GM19240 (cell line): ENCODE results near the gene MARS1.

Experiments used
- DNase-seq: peaks from one replicate; pipeline ENCODE4 v3.0.0; 2011; ENCODE audit warnings: low spot score; ENCODE audit not compliant: insufficient read length

The MARS1 gene

GRCh38 chr12:57456737-57457490 is 31.0 kb upstream of the MARS1 start:
- no peak for DNase-seq

GRCh38 chr12:57458665-57459054 is 29.2 kb upstream of the MARS1 start:
- no peak for DNase-seq

GRCh38 chr12:57459055-57459749 is 28.7 kb upstream of the MARS1 start:
- DNase-seq, result peak; percentile 75

- DNase-seq, result no peak
Measured at GRCh38 chr12:57459750-57460467, 28.0 kb upstream of the MARS1 start, which contains the start of gene GLI1. Gene GLI1 (plus strand): TSS chr12:57459785. CDS start chr12:57463692, 3,907 bp downstream.

GRCh38 chr12:57460468-57460784 is 27.4 kb upstream of the MARS1 start:
- DNase-seq, result no peak

- no peak for DNase-seq
Measured at GRCh38 chr12:57460841-57461275, 27.0 kb upstream of the MARS1 start.

GRCh38 chr12:57461276-57461916 is 26.5 kb upstream of the MARS1 start:
- DNase-seq, result no peak

GRCh38 chr12:57461917-57462250 is 26.0 kb upstream of the MARS1 start:
- DNase-seq, result no peak

GRCh38 chr12:57462251-57462911 is 25.5 kb upstream of the MARS1 start:
- peak; percentile 95 for DNase-seq

GRCh38 chr12:57462912-57463253 is 25.0 kb upstream of the MARS1 start:
- no peak for DNase-seq

- no peak for DNase-seq
Measured at GRCh38 chr12:57464569-57464968, 23.3 kb upstream of the MARS1 start.

GRCh38 chr12:57465030-57465746 is 22.7 kb upstream of the MARS1 start:
- no peak for DNase-seq

GRCh38 chr12:57465747-57466505 is 21.9 kb upstream of the MARS1 start:
- DNase-seq, result no peak

GRCh38 chr12:57467212-57467874 is 20.5 kb upstream of the MARS1 start:
- no peak for DNase-seq

- no peak for DNase-seq
Measured at GRCh38 chr12:57467915-57468314, 20.0 kb upstream of the MARS1 start.

- no peak for DNase-seq
Measured at GRCh38 chr12:57469296-57470164, 18.3 kb upstream of the MARS1 start.

- DNase-seq, result no peak
Measured at GRCh38 chr12:57470286-57470969, 17.4 kb upstream of the MARS1 start.
